ENCODE measurements around the gene RPLP2. TPM values are rescaled to one million over a fixed set of nuclear protein-coding genes. Genes with fewer than 3 reads are reported as not detected.

RPLP2 gene
- polyA plus RNA-seq, 4 donors, result 1,144 to 2,714 (median 1,335) TPM

DNA sequence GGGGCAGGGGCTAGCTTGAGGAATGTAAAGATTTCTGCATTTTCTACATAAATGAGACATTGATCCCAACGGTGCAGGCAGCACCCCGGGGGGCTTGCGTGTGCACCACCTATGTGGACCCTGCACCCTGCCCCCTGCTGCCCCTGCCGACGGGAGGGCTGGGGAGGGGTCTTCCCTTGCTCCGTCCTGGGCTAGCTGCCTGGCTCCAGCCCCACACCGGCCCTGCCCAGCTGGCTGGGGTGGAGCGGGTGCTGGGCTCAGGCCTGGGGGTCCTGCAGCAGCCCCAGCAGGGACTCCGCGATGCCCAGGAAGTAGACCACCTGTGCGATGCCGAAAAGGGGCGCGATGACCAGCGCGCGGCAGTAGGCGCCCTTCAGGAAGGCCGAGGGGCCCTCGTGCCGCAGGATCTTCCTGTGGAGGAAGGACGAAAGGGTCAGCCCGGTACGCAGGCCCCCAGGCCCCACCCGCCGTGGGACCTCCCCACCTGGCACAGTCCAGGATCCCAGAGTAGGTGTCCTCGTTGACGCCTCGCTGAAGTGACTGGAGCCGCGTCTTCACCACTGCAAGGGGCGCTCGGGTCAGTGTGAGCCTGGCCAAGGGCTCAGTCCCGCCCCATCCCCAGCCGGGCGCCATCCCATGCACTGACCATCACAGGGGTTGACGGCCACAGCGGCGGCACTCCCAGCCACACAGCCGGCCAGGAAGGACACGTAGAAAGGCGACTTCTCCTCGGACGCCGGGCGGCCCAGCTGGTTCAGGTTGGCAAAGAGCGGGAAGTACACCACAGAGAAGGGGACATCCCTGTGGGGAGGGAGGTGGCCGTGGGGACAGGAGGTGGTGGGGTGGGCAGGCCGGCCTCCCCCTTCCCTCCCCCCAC, 17.9 kb upstream of the RPLP2 start:
- Histone ChIP-seq H3K9me3 (ENCODE audit: control insufficient read depth in 2 of 2, insufficient read depth in 1 of 2, low read depth in 1 of 2, low read length in 1 of 2) (no peaks in the 10 kb centered on the region), H3K36me3 (ENCODE audit: control insufficient read depth in 3 of 3, insufficient read depth in 2 of 3, low read depth in 1 of 3, low read length in 3 of 3) (peaks cover 0 to 46% (median 5%) of the 10 kb centered on the region in 3 donors), H3K27me3 (ENCODE audit: control insufficient read depth in 3 of 3, insufficient read depth in 3 of 3, low read length in 3 of 3) (peaks cover 0 to 32% (median 0%) of the 10 kb centered on the region in 3 donors), H3K27ac (ENCODE audit: low read depth in 1 of 3, low read length in 2 of 3) (no peak overlapping the region), H3K4me1 (ENCODE audit: control insufficient read depth in 3 of 3, insufficient read depth in 2 of 3, low read depth in 1 of 3, low read length in 2 of 3) (peaks cover 3 to 34% (median 8%) of the 10 kb centered on the region in 3 donors), H3K4me3 (ENCODE audit: low read depth in 1 of 3, low read length in 3 of 3) (no peak overlapping the region)
- DNase-seq, result no peak
- FAIRE-seq, result no peak
- WGBS, 3 donors, result 93 to 94% (median 93%) methylated on average over 39 to 49 of the region's 49 CpGs

- Histone ChIP-seq H3K4me3 (ENCODE audit: low read depth in 1 of 3, low read length in 3 of 3) (no peak overlapping the region), H3K9me3 (ENCODE audit: control insufficient read depth in 2 of 2, insufficient read depth in 1 of 2, low read depth in 1 of 2, low read length in 1 of 2) (no peaks in the 10 kb centered on the region), H3K27ac (ENCODE audit: low read depth in 1 of 3, low read length in 2 of 3) (no peak overlapping the region), H3K27me3 (ENCODE audit: control insufficient read depth in 3 of 3, insufficient read depth in 3 of 3, low read length in 3 of 3) (peaks cover 0 to 32% (median 0%) of the 10 kb centered on the region in 3 donors), H3K4me1 (ENCODE audit: control insufficient read depth in 3 of 3, insufficient read depth in 2 of 3, low read depth in 1 of 3, low read length in 2 of 3) (peaks cover 3 to 37% (median 10%) of the 10 kb centered on the region in 3 donors), H3K36me3 (ENCODE audit: control insufficient read depth in 3 of 3, insufficient read depth in 2 of 3, low read depth in 1 of 3, low read length in 3 of 3) (peaks cover 0 to 44% (median 5%) of the 10 kb centered on the region in 3 donors)
- no peak for FAIRE-seq
- no peak for DNase-seq
- WGBS, 3 donors, result 94 to 96% (median 94%) methylated on average over 9 to 15 of the region's 15 CpGs
Measured at GRCh38 chr11:792535-792821, 17.3 kb upstream of the RPLP2 start.

DNA sequence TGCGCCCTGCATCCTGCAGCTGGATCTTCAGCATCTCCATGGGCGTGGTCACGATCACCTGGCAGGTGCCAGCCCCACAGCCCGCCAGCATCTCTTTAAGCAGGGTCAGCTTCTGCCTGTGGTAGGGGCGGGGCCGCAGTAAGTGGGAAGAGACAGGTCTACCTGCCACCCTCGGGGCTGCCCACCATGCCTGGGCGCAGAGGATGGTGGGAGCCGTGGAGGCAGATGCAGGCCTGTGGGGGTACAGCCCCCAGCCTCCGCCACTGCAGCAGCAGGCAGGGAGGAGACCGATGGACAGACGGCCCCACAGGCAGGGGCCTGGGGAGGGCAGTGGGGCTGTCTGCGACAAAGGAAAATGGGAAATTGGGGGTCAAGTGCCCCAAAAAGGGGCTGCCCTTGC, 16.9 kb upstream of the RPLP2 start:
- no peaks in the 10 kb centered on the region for H3K9me3 ChIP-seq (ENCODE audit: control insufficient read depth in 2 of 2, insufficient read depth in 1 of 2, low read depth in 1 of 2, low read length in 1 of 2)
- H3K36me3 ChIP-seq (ENCODE audit: control insufficient read depth in 3 of 3, insufficient read depth in 2 of 3, low read depth in 1 of 3, low read length in 3 of 3), result peaks cover 0 to 41% (median 5%) of the 10 kb centered on the region in 3 donors
- no peak overlapping the region for H3K27ac ChIP-seq (ENCODE audit: low read depth in 1 of 3, low read length in 2 of 3)
- 75 to 89% (median 81%) methylated on average over 9 to 13 of the region's 13 CpGs for WGBS, 3 donors
- no peak for DNase-seq
- no peak overlapping the region for H3K4me3 ChIP-seq (ENCODE audit: low read depth in 1 of 3, low read length in 3 of 3)
- H3K27me3 ChIP-seq (ENCODE audit: control insufficient read depth in 3 of 3, insufficient read depth in 3 of 3, low read length in 3 of 3), result peaks cover 0 to 32% (median 0%) of the 10 kb centered on the region in 3 donors
- no peak for FAIRE-seq
- H3K4me1 ChIP-seq (ENCODE audit: control insufficient read depth in 3 of 3, insufficient read depth in 2 of 3, low read depth in 1 of 3, low read length in 2 of 3), result peaks cover 3 to 37% (median 10%) of the 10 kb centered on the region in 3 donors

DNA sequence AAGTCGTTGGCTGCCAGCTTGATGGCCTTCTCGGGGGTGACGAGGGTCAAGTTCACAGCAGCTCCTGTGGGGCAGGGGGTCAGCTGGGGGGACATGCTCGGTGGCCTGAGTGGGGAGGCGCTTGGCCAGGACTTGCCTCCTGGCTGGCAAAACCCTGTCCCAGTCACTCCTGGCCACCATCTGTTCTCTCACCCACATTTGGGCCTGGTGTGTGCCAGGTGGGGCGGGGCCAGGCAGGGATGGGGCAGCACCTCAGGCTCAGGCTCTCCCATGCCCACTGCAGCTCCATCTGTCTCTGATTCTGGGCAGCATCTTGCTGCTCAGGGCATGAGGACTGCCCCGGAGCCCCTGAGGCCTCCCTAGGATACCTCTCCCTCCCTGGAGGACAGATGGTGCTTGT, 16.2 kb upstream of the RPLP2 start:
- WGBS, 3 donors, result 77 to 93% (median 82%) methylated on average over 7 of the region's 7 CpGs

GRCh38 chr11:794013-794765, 15.6 kb upstream of the RPLP2 start:
- Histone ChIP-seq H3K4me1 (ENCODE audit: control insufficient read depth in 3 of 3, insufficient read depth in 2 of 3, low read depth in 1 of 3, low read length in 2 of 3) (peaks cover 3 to 32% (median 10%) of the 10 kb centered on the region in 3 donors), H3K27ac (ENCODE audit: low read depth in 1 of 3, low read length in 2 of 3) (no peak overlapping the region), H3K27me3 (ENCODE audit: control insufficient read depth in 3 of 3, insufficient read depth in 3 of 3, low read length in 3 of 3) (peaks cover 0 to 21% (median 0%) of the 10 kb centered on the region in 3 donors), H3K36me3 (ENCODE audit: control insufficient read depth in 3 of 3, insufficient read depth in 2 of 3, low read depth in 1 of 3, low read length in 3 of 3) (peaks cover 0 to 43% (median 5%) of the 10 kb centered on the region in 3 donors), H3K9me3 (ENCODE audit: control insufficient read depth in 2 of 2, insufficient read depth in 1 of 2, low read depth in 1 of 2, low read length in 1 of 2) (no peaks in the 10 kb centered on the region), H3K4me3 (ENCODE audit: low read depth in 1 of 3, low read length in 3 of 3) (no peak overlapping the region)
- FAIRE-seq, result no peak
- DNase-seq, result no peak
- WGBS, 3 donors, result 87 to 89% (median 88%) methylated on average over 28 to 31 of the region's 31 CpGs

More for the DNA sequence above, 16.2 kb upstream of the RPLP2 start:
- Histone ChIP-seq H3K27me3 (ENCODE audit: control insufficient read depth in 3 of 3, insufficient read depth in 3 of 3, low read length in 3 of 3) (peaks cover 0 to 28% (median 0%) of the 10 kb centered on the region in 3 donors), H3K4me1 (ENCODE audit: control insufficient read depth in 3 of 3, insufficient read depth in 2 of 3, low read depth in 1 of 3, low read length in 2 of 3) (peaks cover 3 to 33% (median 10%) of the 10 kb centered on the region in 3 donors), H3K4me3 (ENCODE audit: low read depth in 1 of 3, low read length in 3 of 3) (no peak overlapping the region), H3K36me3 (ENCODE audit: control insufficient read depth in 3 of 3, insufficient read depth in 2 of 3, low read depth in 1 of 3, low read length in 3 of 3) (peaks cover 0 to 40% (median 5%) of the 10 kb centered on the region in 3 donors), H3K27ac (ENCODE audit: low read depth in 1 of 3, low read length in 2 of 3) (no peak overlapping the region), H3K9me3 (ENCODE audit: control insufficient read depth in 2 of 2, insufficient read depth in 1 of 2, low read depth in 1 of 2, low read length in 1 of 2) (no peaks in the 10 kb centered on the region)
- FAIRE-seq, result no peak
- DNase-seq, result no peak

- FAIRE-seq (no peak), DNase-seq (peak; percentile 37 to 51)
- no peaks in the 10 kb centered on the region for H3K9me3 ChIP-seq (ENCODE audit: control insufficient read depth in 2 of 2, insufficient read depth in 1 of 2, low read depth in 1 of 2, low read length in 1 of 2)
- peak overlapping the region in 2 of 3 donors; percentile 60 to 87 for H3K4me3 ChIP-seq (ENCODE audit: low read depth in 1 of 3, low read length in 3 of 3)
- H3K27ac ChIP-seq (ENCODE audit: low read depth in 1 of 3, low read length in 2 of 3), result peak overlapping the region in 2 of 3 donors; percentile 30 to 51
- peaks cover 3 to 26% (median 10%) of the 10 kb centered on the region in 3 donors for H3K4me1 ChIP-seq (ENCODE audit: control insufficient read depth in 3 of 3, insufficient read depth in 2 of 3, low read depth in 1 of 3, low read length in 2 of 3)
- peaks cover 0 to 51% (median 5%) of the 10 kb centered on the region in 3 donors for H3K36me3 ChIP-seq (ENCODE audit: control insufficient read depth in 3 of 3, insufficient read depth in 2 of 3, low read depth in 1 of 3, low read length in 3 of 3)
- WGBS, 3 donors, result 25 to 51% (median 40%) methylated on average over 33 to 38 of the region's 38 CpGs
- peaks cover 0 to 15% (median 0%) of the 10 kb centered on the region in 3 donors for H3K27me3 ChIP-seq (ENCODE audit: control insufficient read depth in 3 of 3, insufficient read depth in 3 of 3, low read length in 3 of 3)
Measured at GRCh38 chr11:794766-795633, 14.8 kb upstream of the RPLP2 start.

GRCh38 chr11:795634-796564, 13.9 kb upstream of the RPLP2 start:
- H3K36me3 ChIP-seq (ENCODE audit: control insufficient read depth in 3 of 3, insufficient read depth in 2 of 3, low read depth in 1 of 3, low read length in 3 of 3), result peaks cover 3 to 58% (median 5%) of the 10 kb centered on the region in 3 donors
- H3K9me3 ChIP-seq (ENCODE audit: control insufficient read depth in 2 of 2, insufficient read depth in 1 of 2, low read depth in 1 of 2, low read length in 1 of 2), result no peaks in the 10 kb centered on the region
- H3K4me3 ChIP-seq (ENCODE audit: low read depth in 1 of 3, low read length in 3 of 3), result peak overlapping the region; percentile 37 to 87 (median 60)
- H3K27me3 ChIP-seq (ENCODE audit: control insufficient read depth in 3 of 3, insufficient read depth in 3 of 3, low read length in 3 of 3), result peaks cover 0 to 7% (median 0%) of the 10 kb centered on the region in 3 donors
- FAIRE-seq (no peak), DNase-seq (peak; percentile 81 to 88)
- peak overlapping the region; percentile 80 to 92 (median 91) for H3K27ac ChIP-seq (ENCODE audit: low read depth in 1 of 3, low read length in 2 of 3)
- peaks cover 3 to 26% (median 10%) of the 10 kb centered on the region in 3 donors for H3K4me1 ChIP-seq (ENCODE audit: control insufficient read depth in 3 of 3, insufficient read depth in 2 of 3, low read depth in 1 of 3, low read length in 2 of 3)
- WGBS, 3 donors, result 0 to 4% (median 0%) methylated on average over 20 to 26 of the region's 26 CpGs
